SK-N-SH treated with all-trans-retinoic acid at 6 μM for 48 hours (cell line): ENCODE results near the gene CCDC106.
A peak's percentile ranks its signal among the peaks of the same experiment; 100 is the strongest.

Experiments used
- ATAC-seq: fragments of 200-7000 bp; cut with Tn5 transposase; 3 replicates; pipeline ENCODE4 v1.9.1; 2020; ENCODE audit warnings: mild to moderate bottlenecking, moderate library complexity
- ARNTL ChIP-seq: fragments of 450-650 bp; formaldehyde crosslinking; IDR thresholded peaks from 2 replicates; pipeline ENCODE4 v1.5.0; 2020; ENCODE audit warnings: low read depth, mild to moderate bottlenecking, moderate library complexity, borderline replicate concordance
- BACH2 ChIP-seq: fragments of 250-450 bp; sonication (Bioruptor Pico); IDR thresholded peaks from 2 replicates; pipeline ENCODE4 v1.9.0; 2021; ENCODE audit warnings: mild to moderate bottlenecking, borderline replicate concordance
- CSDC2 ChIP-seq: fragments of 250-450 bp; sonication (Bioruptor Pico); IDR thresholded peaks from 2 replicates; pipeline ENCODE4 v1.5.0; 2020; ENCODE audit warnings: mild to moderate bottlenecking, moderate library complexity
- ESRRG ChIP-seq: fragments of 250-450 bp; sonication (Bioruptor Pico); IDR thresholded peaks from 2 replicates; pipeline ENCODE4 v1.6.1; 2021; ENCODE audit warnings: mild to moderate bottlenecking
- GLIS3 ChIP-seq: fragments of 250-450 bp; sonication (Bioruptor Pico); IDR thresholded peaks from 2 replicates; pipeline ENCODE4 v1.5.0; 2020; ENCODE audit warnings: mild to moderate bottlenecking, moderate library complexity
- ISL1 ChIP-seq: fragments of 250-450 bp; sonication (Bioruptor Pico); IDR thresholded peaks from 2 replicates; pipeline ENCODE4 v2.1.2; 2022; ENCODE audit warnings: mild to moderate bottlenecking, moderate library complexity
- OSR1 ChIP-seq: fragments of 250-450 bp; sonication (Bioruptor Pico); IDR thresholded peaks from 2 replicates; pipeline ENCODE4 v1.8.0; 2022; ENCODE audit warnings: moderate library complexity, mild to moderate bottlenecking, inconsistent platforms
- POU6F1 ChIP-seq: fragments of 250-450 bp; sonication (Bioruptor Pico); IDR thresholded peaks from 2 replicates; pipeline ENCODE4 v1.8.0; 2021; ENCODE audit warnings: low read depth, mild to moderate bottlenecking, moderate library complexity, borderline replicate concordance
- PPARA ChIP-seq: fragments of 250-450 bp; sonication (Bioruptor Pico); IDR thresholded peaks from 2 replicates; pipeline ENCODE4 v1.5.0; 2020; ENCODE audit warnings: mild to moderate bottlenecking, borderline replicate concordance
- RARB ChIP-seq: fragments of 250-450 bp; sonication (Bioruptor Pico); IDR thresholded peaks from 2 replicates; pipeline ENCODE4 v1.8.0; 2021; ENCODE audit warnings: mild to moderate bottlenecking, moderate library complexity
- SNAI2 ChIP-seq: fragments of 250-450 bp; sonication (Bioruptor Pico); IDR thresholded peaks from 2 replicates; pipeline ENCODE4 v1.5.0; 2020; ENCODE audit warnings: mild to moderate bottlenecking, moderate library complexity
- TSHZ2 ChIP-seq: fragments of 250-450 bp; sonication (Bioruptor Pico); IDR thresholded peaks from 2 replicates; pipeline ENCODE4 v1.5.0; 2020; ENCODE audit warnings: mild to moderate bottlenecking, moderate library complexity
- ZC3H10 ChIP-seq: fragments of 250-450 bp; sonication (Bioruptor Pico); IDR thresholded peaks from 2 replicates; pipeline ENCODE4 v1.5.1; 2021; ENCODE audit warnings: mild to moderate bottlenecking, moderate library complexity
- ZFP3 ChIP-seq: fragments of 250-450 bp; sonication (Bioruptor Pico); IDR thresholded peaks from 2 replicates; pipeline ENCODE4 v1.5.0; 2020; ENCODE audit warnings: mild to moderate bottlenecking, moderate library complexity
- ZFP30 ChIP-seq: fragments of 450-650 bp; formaldehyde crosslinking; IDR thresholded peaks from 2 replicates; pipeline ENCODE4 v1.5.0; 2022; ENCODE audit warnings: mild to moderate bottlenecking, moderate library complexity
- ZNF565 ChIP-seq: fragments of 450-650 bp; formaldehyde crosslinking; conservative IDR thresholded peaks from 2 replicates; pipeline ENCODE4 v1.5.0; 2020; ENCODE audit warnings: low read depth, mild to moderate bottlenecking, moderate library complexity
- ZNF70 ChIP-seq: fragments of 450-650 bp; formaldehyde crosslinking; IDR thresholded peaks from 2 replicates; pipeline ENCODE4 v1.5.0; 2020; ENCODE audit warnings: mild to moderate bottlenecking, moderate library complexity
- ZNF8 ChIP-seq: fragments of 450-650 bp; formaldehyde crosslinking; IDR thresholded peaks from 2 replicates; pipeline ENCODE4 v1.5.0; 2020; ENCODE audit warnings: mild to moderate bottlenecking, moderate library complexity
- TF ChIP-seq, protein P1 (sequence below): fragments of 250-450 bp; sonication (Bioruptor Pico); IDR thresholded peaks from 2 replicates; pipeline ENCODE4 v1.5.1; 2021; ENCODE audit warnings: mild to moderate bottlenecking, moderate library complexity
- TF ChIP-seq, protein P2 (sequence below): fragments of 250-450 bp; sonication (Bioruptor Pico); IDR thresholded peaks from 2 replicates; pipeline ENCODE4 v1.8.0; 2020; ENCODE audit warnings: mild to moderate bottlenecking, moderate library complexity, borderline replicate concordance

The CCDC106 gene

GRCh38 chr19:55645512-55645881, 2.5 kb upstream of the CCDC106 start:
- TF ChIP-seq ZC3H10 = no peak
- no peak for ATAC-seq

- TF ChIP-seq ZNF8 (CRISPR knock-in tag) (no peak), ZNF565 (no peak), CSDC2 (CRISPR knock-in tag) (no peak), GLIS3 (CRISPR knock-in tag) (no peak), SNAI2 (CRISPR knock-in tag) (no peak)
- ATAC-seq = no peak
These were observed 902 bp upstream of the CCDC106 start for GRCh38 chr19:55646889-55647731.

DNA sequence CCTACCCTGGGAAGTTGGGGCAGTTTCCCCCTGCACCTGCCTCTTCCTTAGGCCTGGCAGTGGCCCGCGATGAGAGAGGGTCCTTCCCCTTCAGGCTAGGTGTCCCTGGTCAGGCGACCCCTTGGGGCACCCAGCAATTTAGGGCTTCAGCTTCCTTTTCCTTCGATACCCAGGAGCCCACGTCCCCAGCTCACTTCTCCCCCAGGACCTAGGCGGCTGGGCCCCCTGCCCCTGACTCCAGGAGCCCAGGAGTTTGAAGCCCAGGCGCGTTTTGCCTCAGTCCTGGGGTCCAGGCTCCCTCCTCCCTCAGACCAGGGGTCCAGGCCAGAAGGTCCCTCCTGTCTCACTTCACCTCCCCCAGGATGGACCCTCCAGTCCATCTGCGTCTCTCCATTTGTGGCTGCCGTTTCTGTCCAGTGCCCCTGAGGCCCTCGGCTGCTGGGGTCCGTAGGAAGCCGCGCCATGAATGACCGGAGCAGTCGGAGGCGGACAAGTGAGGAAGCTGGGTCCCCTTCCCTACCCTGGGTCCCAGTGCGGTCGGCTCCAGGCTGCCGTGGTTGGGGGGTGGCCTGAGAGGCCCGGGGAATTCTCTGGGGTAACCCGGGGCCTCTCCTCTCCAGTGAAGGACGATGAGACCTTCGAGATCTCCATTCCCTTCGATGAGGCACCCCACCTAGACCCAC, 714 bp downstream of the CCDC106 start:
- ATAC-seq = peak; percentile 34
- TF ChIP-seq ESRRG (CRISPR knock-in tag) (no peak), ZFP3 (CRISPR knock-in tag) (no peak), ZNF70 (CRISPR knock-in tag) (no peak), PPARA (CRISPR knock-in tag) (no peak), SNAI2 (CRISPR knock-in tag) (no peak), OSR1 (no peak), ZNF8 (CRISPR knock-in tag) (no peak), RARB (CRISPR knock-in tag) (no peak), ZNF565 (no peak), ARNTL (CRISPR knock-in tag) (no peak), TSHZ2 (no peak), BACH2 (CRISPR knock-in tag) (no peak), CSDC2 (CRISPR knock-in tag) (no peak), GLIS3 (CRISPR knock-in tag) (no peak), ISL1 (no peak), ZFP30 (CRISPR knock-in tag) (no peak), ZC3H10 (no peak), POU6F1 (CRISPR knock-in tag) (no peak)
- TF ChIP-seq, protein P1, sequence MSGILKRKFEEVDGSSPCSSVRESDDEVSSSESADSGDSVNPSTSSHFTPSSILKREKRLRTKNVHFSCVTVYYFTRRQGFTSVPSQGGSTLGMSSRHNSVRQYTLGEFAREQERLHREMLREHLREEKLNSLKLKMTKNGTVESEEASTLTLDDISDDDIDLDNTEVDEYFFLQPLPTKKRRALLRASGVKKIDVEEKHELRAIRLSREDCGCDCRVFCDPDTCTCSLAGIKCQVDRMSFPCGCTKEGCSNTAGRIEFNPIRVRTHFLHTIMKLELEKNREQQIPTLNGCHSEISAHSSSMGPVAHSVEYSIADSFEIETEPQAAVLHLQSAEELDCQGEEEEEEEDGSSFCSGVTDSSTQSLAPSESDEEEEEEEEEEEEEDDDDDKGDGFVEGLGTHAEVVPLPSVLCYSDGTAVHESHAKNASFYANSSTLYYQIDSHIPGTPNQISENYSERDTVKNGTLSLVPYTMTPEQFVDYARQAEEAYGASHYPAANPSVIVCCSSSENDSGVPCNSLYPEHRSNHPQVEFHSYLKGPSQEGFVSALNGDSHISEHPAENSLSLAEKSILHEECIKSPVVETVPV = no peak
- TF ChIP-seq, protein P2, sequence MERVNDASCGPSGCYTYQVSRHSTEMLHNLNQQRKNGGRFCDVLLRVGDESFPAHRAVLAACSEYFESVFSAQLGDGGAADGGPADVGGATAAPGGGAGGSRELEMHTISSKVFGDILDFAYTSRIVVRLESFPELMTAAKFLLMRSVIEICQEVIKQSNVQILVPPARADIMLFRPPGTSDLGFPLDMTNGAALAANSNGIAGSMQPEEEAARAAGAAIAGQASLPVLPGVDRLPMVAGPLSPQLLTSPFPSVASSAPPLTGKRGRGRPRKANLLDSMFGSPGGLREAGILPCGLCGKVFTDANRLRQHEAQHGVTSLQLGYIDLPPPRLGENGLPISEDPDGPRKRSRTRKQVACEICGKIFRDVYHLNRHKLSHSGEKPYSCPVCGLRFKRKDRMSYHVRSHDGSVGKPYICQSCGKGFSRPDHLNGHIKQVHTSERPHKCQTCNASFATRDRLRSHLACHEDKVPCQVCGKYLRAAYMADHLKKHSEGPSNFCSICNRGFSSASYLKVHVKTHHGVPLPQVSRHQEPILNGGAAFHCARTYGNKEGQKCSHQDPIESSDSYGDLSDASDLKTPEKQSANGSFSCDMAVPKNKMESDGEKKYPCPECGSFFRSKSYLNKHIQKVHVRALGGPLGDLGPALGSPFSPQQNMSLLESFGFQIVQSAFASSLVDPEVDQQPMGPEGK (CRISPR knock-in tag) = no peak
- TF ChIP-seq, all 23 proteins: peak for 0
